Bronchial epithelial cell (primary cell): ENCODE data around the gene HDGF. TPM values are rescaled to one million over a fixed set of nuclear protein-coding genes. Genes with fewer than 3 reads are reported as not detected.
A peak's percentile ranks its signal among the peaks of the same experiment; 100 is the strongest.
"Not testable (repeated sequence)": the region's sequence is repeated elsewhere in the genome, so short reads cannot be mapped to it uniquely, and the experiment has no call there.

ENCODE experiments used
- DNase-seq: peaks from one replicate; pipeline ENCODE4 v3.0.0-alpha.2; 2010; ENCODE audit warnings: low read depth
- FAIRE-seq: peaks from 2 replicates; lab custom pipeline; 2011; peaks lifted over from hg19 to GRCh38; lab: Jason Lieb, UNC
- H3K27me3 ChIP-seq: 2 replicates; pipeline ENCODE4 v1.5.1; 2011; ENCODE audit warnings: low read length; ENCODE audit not compliant: control insufficient read depth, insufficient read depth
- H3K36me3 ChIP-seq: 2 replicates; pipeline ENCODE4 v1.5.1; 2011; ENCODE audit warnings: low read length; ENCODE audit not compliant: control insufficient read depth, insufficient read depth
- H3K4me3 ChIP-seq: 2 replicates; pipeline ENCODE4 v1.5.1; 2011; ENCODE audit warnings: mild to moderate bottlenecking, low read depth, low read length, control low read depth
- CTCF ChIP-seq: IDR thresholded peaks from 2 replicates; pipeline ENCODE4 v1.5.1; 2011; ENCODE audit warnings: mild to moderate bottlenecking, moderate library complexity, low read length, control low read depth, inconsistent platforms; ENCODE audit not compliant: insufficient read depth, severe bottlenecking
- total RNA-seq: library from RNA; depleted of rRNA; stranded (reverse); fragments of >200 nt; gene quantifications from 2 replicates; pipeline ENCODE4 v1.2.1, GENCODE V29; 2014

HDGF gene
- total RNA-seq, 1 donor from 2014 or later = 163 TPM

GRCh38 chr1:156766298-156767100, 15.0 kb upstream of the HDGF start:
- FAIRE-seq (no peak), DNase-seq (peak; percentile 30)
- H3K36me3 ChIP-seq = peaks cover 3% of the 10 kb centered on the region
- H3K4me3 ChIP-seq = peak overlapping the region; percentile 95
- no peaks in the 10 kb centered on the region for H3K27me3 ChIP-seq
- TF ChIP-seq CTCF = no peak

- DNase-seq = no peak
- no peak for TF ChIP-seq CTCF
- Histone ChIP-seq H3K4me3 (no peak overlapping the region), H3K36me3 (no peaks in the 10 kb centered on the region), H3K27me3 (no peaks in the 10 kb centered on the region)
- FAIRE-seq = no peak
These were observed 14.2 kb upstream of the HDGF start for GRCh38 chr1:156765666-156766065.

GRCh38 chr1:156765136-156765535, 13.7 kb upstream of the HDGF start:
- H3K4me3 ChIP-seq, FAIRE-seq, DNase-seq, H3K36me3 ChIP-seq, H3K27me3 ChIP-seq: not testable (repeated sequence)

- TF ChIP-seq CTCF = no peak
- no peak for FAIRE-seq
- Histone ChIP-seq H3K4me3 (no peak overlapping the region), H3K27me3 (no peaks in the 10 kb centered on the region), H3K36me3 (no peaks in the 10 kb centered on the region)
- DNase-seq = no peak
These were observed 9.3 kb upstream of the HDGF start for GRCh38 chr1:156760796-156761104.

GRCh38 chr1:156760092-156760795, 8.8 kb upstream of the HDGF start:
- no peak for FAIRE-seq
- Histone ChIP-seq H3K4me3 (no peak overlapping the region), H3K36me3 (no peaks in the 10 kb centered on the region), H3K27me3 (no peaks in the 10 kb centered on the region)
- TF ChIP-seq CTCF = no peak
- DNase-seq = no peak

GRCh38 chr1:156757572-156758253, 6.2 kb upstream of the HDGF start:
- FAIRE-seq, H3K27me3 ChIP-seq, H3K4me3 ChIP-seq, DNase-seq, H3K36me3 ChIP-seq: not testable (repeated sequence)
